ENCODE results near the gene NUMB.

NUMB gene

DNA sequence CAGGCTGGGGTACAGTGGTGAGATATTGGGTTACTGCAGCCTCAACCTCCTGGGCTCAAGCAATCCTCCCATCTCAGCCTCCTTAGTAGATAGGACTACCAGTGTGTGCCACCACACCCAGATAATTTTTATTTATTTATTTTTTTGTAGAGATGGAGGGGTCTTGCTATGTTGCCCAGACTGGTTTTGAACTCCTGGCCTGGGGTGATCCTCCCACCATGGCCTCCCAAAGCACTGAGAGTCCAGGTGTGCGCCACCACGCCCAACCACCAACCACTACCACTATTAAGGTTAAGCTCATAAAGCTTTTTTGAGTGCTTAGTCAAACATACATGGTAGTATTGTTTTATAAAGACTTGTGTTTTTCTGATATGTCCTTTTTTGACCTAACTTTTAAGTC is 36.2 kb upstream of the NUMB start:
- H3K79me2 ChIP-seq: no peaks in the 10 kb centered on the region
- H3K27ac ChIP-seq: no peak overlapping the region
- H3K27me3 ChIP-seq (ENCODE audit: control insufficient read depth, insufficient read depth, low read length): no peaks in the 10 kb centered on the region
- no peaks in the 10 kb centered on the region for H3K36me3 ChIP-seq (ENCODE audit: control insufficient read depth, insufficient read depth, low read length)
- H3K9me3 ChIP-seq (ENCODE audit: control insufficient read depth, low read length): no peaks in the 10 kb centered on the region
- TF ChIP-seq, protein P1, sequence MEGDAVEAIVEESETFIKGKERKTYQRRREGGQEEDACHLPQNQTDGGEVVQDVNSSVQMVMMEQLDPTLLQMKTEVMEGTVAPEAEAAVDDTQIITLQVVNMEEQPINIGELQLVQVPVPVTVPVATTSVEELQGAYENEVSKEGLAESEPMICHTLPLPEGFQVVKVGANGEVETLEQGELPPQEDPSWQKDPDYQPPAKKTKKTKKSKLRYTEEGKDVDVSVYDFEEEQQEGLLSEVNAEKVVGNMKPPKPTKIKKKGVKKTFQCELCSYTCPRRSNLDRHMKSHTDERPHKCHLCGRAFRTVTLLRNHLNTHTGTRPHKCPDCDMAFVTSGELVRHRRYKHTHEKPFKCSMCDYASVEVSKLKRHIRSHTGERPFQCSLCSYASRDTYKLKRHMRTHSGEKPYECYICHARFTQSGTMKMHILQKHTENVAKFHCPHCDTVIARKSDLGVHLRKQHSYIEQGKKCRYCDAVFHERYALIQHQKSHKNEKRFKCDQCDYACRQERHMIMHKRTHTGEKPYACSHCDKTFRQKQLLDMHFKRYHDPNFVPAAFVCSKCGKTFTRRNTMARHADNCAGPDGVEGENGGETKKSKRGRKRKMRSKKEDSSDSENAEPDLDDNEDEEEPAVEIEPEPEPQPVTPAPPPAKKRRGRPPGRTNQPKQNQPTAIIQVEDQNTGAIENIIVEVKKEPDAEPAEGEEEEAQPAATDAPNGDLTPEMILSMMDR (IDR thresholded peaks at IDR 0.05): no peak
- H3K9ac ChIP-seq: no peak overlapping the region
- H3K4me2 ChIP-seq (ENCODE audit: low read length): no peak overlapping the region
- no peak overlapping the region for H3K4me3 ChIP-seq (ENCODE audit: low read depth, low read length)
- no peak overlapping the region for H2AFZ ChIP-seq
- peaks cover 12% of the 10 kb centered on the region for H3K4me1 ChIP-seq

DNA sequence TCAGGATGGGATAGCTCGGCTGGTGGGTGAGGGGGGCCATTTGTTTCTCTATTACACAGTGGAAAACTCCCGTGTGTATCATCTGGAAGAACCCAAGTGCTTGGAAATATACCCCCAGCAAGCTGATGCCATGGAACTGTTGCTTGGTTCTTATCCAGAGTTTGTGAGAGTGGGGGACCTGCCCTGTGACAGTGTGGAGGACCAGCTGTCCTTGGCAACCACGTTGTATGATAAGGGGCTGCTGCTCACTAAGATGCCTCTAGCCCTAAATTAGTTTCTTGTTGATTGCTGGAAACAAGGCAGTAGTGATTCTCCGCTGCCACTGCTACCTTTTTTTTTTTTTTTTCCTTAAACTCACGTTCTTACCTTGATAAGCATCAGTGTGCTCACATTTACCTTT is 34.3 kb upstream of the NUMB start:
- Histone ChIP-seq H3K27ac (no peak overlapping the region), H2AFZ (no peak overlapping the region), H3K79me2 (no peaks in the 10 kb centered on the region), H3K27me3 (ENCODE audit: control insufficient read depth, insufficient read depth, low read length) (no peaks in the 10 kb centered on the region), H3K4me2 (ENCODE audit: low read length) (peak overlapping the region; percentile 3), H3K9ac (no peak overlapping the region), H3K9me3 (ENCODE audit: control insufficient read depth, low read length) (no peaks in the 10 kb centered on the region), H3K36me3 (ENCODE audit: control insufficient read depth, insufficient read depth, low read length) (no peaks in the 10 kb centered on the region), H3K4me3 (ENCODE audit: low read depth, low read length) (no peak overlapping the region), H3K4me1 (peaks cover 14% of the 10 kb centered on the region)
- TF ChIP-seq, protein P1 (IDR thresholded peaks at IDR 0.05): no peak

GRCh38 chr14:73492043-73492552 is 33.8 kb upstream of the NUMB start:
- H3K79me2 ChIP-seq: no peaks in the 10 kb centered on the region
- H3K4me2 ChIP-seq (ENCODE audit: low read length): peak overlapping the region; percentile 96
- H3K9me3 ChIP-seq (ENCODE audit: control insufficient read depth, low read length): no peaks in the 10 kb centered on the region
- H3K4me3 ChIP-seq (ENCODE audit: low read depth, low read length): peak overlapping the region; percentile 71
- TF ChIP-seq, protein P1 (IDR thresholded peaks at IDR 0.05): no peak
- no peaks in the 10 kb centered on the region for H3K36me3 ChIP-seq (ENCODE audit: control insufficient read depth, insufficient read depth, low read length)
- no peak overlapping the region for H3K9ac ChIP-seq
- H3K27ac ChIP-seq: no peak overlapping the region
- no peak overlapping the region for H2AFZ ChIP-seq
- peaks cover 14% of the 10 kb centered on the region for H3K4me1 ChIP-seq
- H3K27me3 ChIP-seq (ENCODE audit: control insufficient read depth, insufficient read depth, low read length): no peaks in the 10 kb centered on the region

GRCh38 chr14:73491256-73492042 is 33.1 kb upstream of the NUMB start:
- H3K79me2 ChIP-seq: no peaks in the 10 kb centered on the region
- peak overlapping the region; percentile 98 for H2AFZ ChIP-seq
- H3K36me3 ChIP-seq (ENCODE audit: control insufficient read depth, insufficient read depth, low read length): no peaks in the 10 kb centered on the region
- TF ChIP-seq, protein P1 (IDR thresholded peaks at IDR 0.05): no peak
- H3K9me3 ChIP-seq (ENCODE audit: control insufficient read depth, low read length): no peaks in the 10 kb centered on the region
- H3K27me3 ChIP-seq (ENCODE audit: control insufficient read depth, insufficient read depth, low read length): no peaks in the 10 kb centered on the region
- peak overlapping the region; percentile 87 for H3K27ac ChIP-seq
- H3K4me1 ChIP-seq: peaks cover 14% of the 10 kb centered on the region
- peak overlapping the region; percentile 69 for H3K9ac ChIP-seq
- H3K4me2 ChIP-seq (ENCODE audit: low read length): peak overlapping the region; percentile 96
- H3K4me3 ChIP-seq (ENCODE audit: low read depth, low read length): peak overlapping the region; percentile 71

All from parathyroid adenoma (tissue), 2 donors.